Endothelial cell of umbilical vein (primary cell): ENCODE data around the gene EPB41L4B. TPM values are rescaled to one million over a fixed set of nuclear protein-coding genes. Genes with fewer than 3 reads are reported as not detected.

Source experiments
- BruUV-seq: library from RNA; stranded (reverse); fragments of 400-500 nt; replicated peaks from 2 replicates; lab custom pipeline; 2021; lab: Mats Ljungman, UMichigan
- CTCF ChIA-PET: fragments of 300-600, 350-600 bp; sonication (Branson Sonifier 250); formaldehyde crosslinking; loops from one replicate; lab custom pipeline; 2021; ENCODE audit warnings: antibody characterized with exemption, inconsistent platforms; lab: Charles Lee
- POLR2A ChIA-PET: fragments of 300-600, 350-600 bp; sonication (Branson Sonifier 250); formaldehyde crosslinking; loops from one replicate; lab custom pipeline; 2021; ENCODE audit warnings: antibody characterized with exemption, inconsistent platforms; lab: Charles Lee
- DNase-seq: peaks from one replicate; pipeline ENCODE4 v3.0.0-alpha.2; 2011; ENCODE audit warnings: low read depth, low spot score
- FAIRE-seq: peaks from 2 replicates; lab custom pipeline; 2011; peaks lifted over from hg19 to GRCh38; lab: Jason Lieb, UNC
- H2AFZ ChIP-seq: 2 replicates; pipeline ENCODE4 v1.6.0; 2012; ENCODE audit warnings: low read depth, low read length, control low read depth, inconsistent platforms
- H3K27ac ChIP-seq: 2 replicates; pipeline ENCODE4 v1.5.1; 2011; ENCODE audit warnings: low read depth, mild to moderate bottlenecking, control low read depth, low read length, moderate library complexity; ENCODE audit not compliant: insufficient read depth
- H3K27me3 ChIP-seq, 2 experiments: 2 replicates each; pipeline versions ENCODE4 v1.6.0 to v1.6.1; 2011; ENCODE audit warnings: low read length in 2 of 2, mixed read lengths in 1 of 2; ENCODE audit not compliant: control insufficient read depth in 2 of 2, insufficient read depth in 2 of 2
- H3K36me3 ChIP-seq, 2 experiments: 2 replicates in 1 of 2; 3 replicates in 1 of 2; pipeline ENCODE4 v1.5.1; 2011; ENCODE audit warnings: low read length in 2 of 2, mild to moderate bottlenecking in 1 of 2, moderate library complexity in 1 of 2; ENCODE audit not compliant: control insufficient read depth in 2 of 2, insufficient read depth in 2 of 2; ENCODE audit errors: extremely low read depth in 1 of 2
- H3K4me1 ChIP-seq: 3 replicates; pipeline ENCODE4 v1.5.1; 2011; ENCODE audit warnings: mild to moderate bottlenecking, low read length; ENCODE audit not compliant: control insufficient read depth, insufficient read depth; ENCODE audit errors: extremely low read depth
- H3K4me2 ChIP-seq: 2 replicates; pipeline ENCODE4 v1.6.1; 2011; ENCODE audit warnings: low read length, control low read depth, mixed read lengths; ENCODE audit not compliant: insufficient read depth
- H3K4me3 ChIP-seq, 3 experiments: fragments of 200-600 bp in 1 of 3; sonication (generic), shearing (Covaris generic) in 1 of 3; replicated peaks in 1 of 3; 2 replicates each; pipeline ENCODE4 v1.5.1; 2011 to 2016; ENCODE audit warnings: control low read depth in 3 of 3, low read length in 3 of 3, mild to moderate bottlenecking in 2 of 3, inconsistent platforms in 1 of 3, low read depth in 1 of 3, moderate library complexity in 1 of 3; ENCODE audit not compliant: insufficient read depth in 1 of 3
- H3K79me2 ChIP-seq: 2 replicates; pipeline ENCODE4 v1.6.0; 2012; ENCODE audit warnings: low read length, inconsistent platforms; ENCODE audit not compliant: control insufficient read depth, insufficient read depth
- H3K9ac ChIP-seq: replicated peaks from 2 replicates; pipeline ENCODE3; 2011; ENCODE audit warnings: low read length, control low read depth; ENCODE audit not compliant: insufficient read depth; ENCODE audit errors: extremely low read depth
- H3K9me1 ChIP-seq: replicated peaks from 3 replicates; pipeline ENCODE4 v1.6.0; 2011; ENCODE audit warnings: mild to moderate bottlenecking, low read length; ENCODE audit not compliant: control insufficient read depth, insufficient read depth; ENCODE audit errors: extremely low read depth
- H3K9me3 ChIP-seq: replicated peaks from 2 replicates; pipeline ENCODE4 v1.5.1; 2012; ENCODE audit warnings: low read length, inconsistent platforms; ENCODE audit not compliant: control insufficient read depth, insufficient read depth
- H4K20me1 ChIP-seq: replicated peaks from 2 replicates; pipeline ENCODE3; 2011; ENCODE audit warnings: mild to moderate bottlenecking, low read length; ENCODE audit not compliant: control insufficient read depth, insufficient read depth; ENCODE audit errors: extremely low read depth
- EZH2 ChIP-seq: IDR thresholded peaks from 2 replicates; pipeline ENCODE4 v1.6.1; 2012; ENCODE audit warnings: borderline replicate concordance, low read depth, mild to moderate bottlenecking, moderate library complexity, low read length, inconsistent platforms; ENCODE audit not compliant: severe bottlenecking
- FOS ChIP-seq: IDR thresholded peaks from 2 replicates; pipeline ENCODE4 v1.6.1; 2011; ENCODE audit warnings: mild to moderate bottlenecking, low read length, moderate library complexity, borderline replicate concordance; ENCODE audit not compliant: insufficient read depth
- GATA2 ChIP-seq: IDR thresholded peaks from 2 replicates; pipeline ENCODE4 v1.7.0; 2011; ENCODE audit warnings: low read depth, mild to moderate bottlenecking, moderate library complexity, mixed read lengths, low read length; ENCODE audit not compliant: insufficient read length, insufficient read depth
- JUN ChIP-seq: IDR thresholded peaks from 2 replicates; pipeline ENCODE4 v1.6.1; 2011; ENCODE audit warnings: borderline replicate concordance, low read depth; ENCODE audit not compliant: insufficient read length, insufficient read depth
- MYC ChIP-seq: IDR thresholded peaks from one replicate; pipeline ENCODE4 v1.6.1; 2011; ENCODE audit warnings: mild to moderate bottlenecking, low read depth, low read length
- POLR2A ChIP-seq: IDR thresholded peaks from 2 replicates; pipeline ENCODE4 v1.6.1; 2012; ENCODE audit warnings: low read depth, mild to moderate bottlenecking, control low read depth, low read length
- POLR2AphosphoS5 ChIP-seq: IDR thresholded peaks from 2 replicates; pipeline ENCODE4 v1.6.1; 2012; ENCODE audit warnings: low read depth, mild to moderate bottlenecking, control low read depth, low read length, moderate library complexity; ENCODE audit not compliant: insufficient read depth
- dilution Hi-C: fragments of 300-500 bp; cut with MboI; formaldehyde crosslinking; loops from one replicate; pipeline ENCODE4 v1.15.0; 2019; ENCODE audit warnings: low sequenced_read_pairs; ENCODE audit not compliant: extremely low pct_ligation_motif_present
- intact Hi-C: fragments of 100-400 bp; cut with micrococcal nuclease; formaldehyde crosslinking; loops from one replicate; pipeline ENCODE4 v1.10.0; 2022
- polyA plus RNA-seq, 4 experiments: library from polyadenylated mRNA; depleted of rRNA in 3 of 4; stranded (reverse) in 3 of 4; unstranded in 1 of 4; fragments of >200 nt; gene quantifications; 2 replicates each; pipeline versions ENCODE4 v1.2.1 to v1.2.3, GENCODE V29; 2011 to 2012; ENCODE audit warnings: missing spikeins in 1 of 4
- total RNA-seq: library from RNA; stranded (reverse); gene quantifications from 2 replicates; pipeline ENCODE4 v1.2.3, GENCODE V29; 2021
- TF ChIP-seq, protein P1 (sequence below): IDR thresholded peaks from 2 replicates; pipeline ENCODE4 v1.6.1; 2011; ENCODE audit not compliant: insufficient read depth, insufficient read length
- TF ChIP-seq, protein P2 (sequence below), 2 donors: IDR thresholded peaks; 1 replicate in 1 of 2; 2 replicates in 1 of 2; pipeline ENCODE4 v1.5.1; 2011; ENCODE audit warnings: low read length in 2 of 2, mild to moderate bottlenecking in 2 of 2, moderate library complexity in 2 of 2, control low read depth in 1 of 2, inconsistent platforms in 1 of 2, low read depth in 1 of 2; ENCODE audit not compliant: insufficient read depth in 1 of 2; ENCODE audit errors: extremely low read depth in 1 of 2

The EPB41L4B gene
- total and polyA plus RNA-seq, 2 donors (not counting 3 experiments of a cell fraction or from before 2014, with no cell fraction given), result 0.10 to 0.15 TPM

DNA sequence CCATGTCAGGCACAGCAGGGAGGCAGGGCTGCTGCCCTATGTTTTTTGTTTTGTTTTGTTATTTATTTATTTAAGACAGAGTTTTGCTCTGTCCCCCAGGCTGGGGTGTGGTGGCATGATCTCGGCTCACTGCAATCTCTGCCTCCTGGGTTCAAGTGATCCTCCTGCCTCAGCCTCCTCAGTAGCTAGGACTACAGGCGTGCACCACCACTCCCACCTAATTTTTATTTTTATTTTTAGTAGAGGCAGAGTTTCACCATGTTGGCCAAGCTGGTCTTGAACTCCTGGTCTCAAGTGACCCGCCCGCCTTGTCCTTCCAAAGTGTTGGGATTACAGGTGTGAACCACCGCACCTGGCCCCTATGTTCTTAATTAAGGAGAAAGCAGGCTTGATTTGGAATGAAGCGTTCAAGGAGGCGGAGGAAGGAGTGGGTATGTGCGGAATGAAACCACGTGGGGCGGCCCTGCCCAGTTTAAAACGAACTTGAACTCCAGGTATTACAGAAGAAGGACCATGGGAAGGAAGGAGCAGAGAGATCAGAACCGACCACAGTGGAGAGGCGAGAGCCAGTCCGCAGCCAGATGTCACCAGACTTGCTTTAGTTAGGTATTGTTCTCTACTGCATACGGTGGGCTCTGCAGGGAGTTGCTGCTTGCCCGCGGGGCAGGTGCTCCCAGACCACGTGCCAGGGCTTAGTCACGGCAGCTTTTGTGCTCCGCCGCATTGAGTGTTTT lies 34.9 kb upstream of the EPB41L4B start:
- no peak for TF ChIP-seq GATA2
- no peak for TF ChIP-seq POLR2A
- no peak for TF ChIP-seq MYC
- TF ChIP-seq JUN, result no peak
- no peak for TF ChIP-seq POLR2AphosphoS5
- TF ChIP-seq EZH2, result no peak
- no peak for TF ChIP-seq FOS
- TF ChIP-seq, protein P1, sequence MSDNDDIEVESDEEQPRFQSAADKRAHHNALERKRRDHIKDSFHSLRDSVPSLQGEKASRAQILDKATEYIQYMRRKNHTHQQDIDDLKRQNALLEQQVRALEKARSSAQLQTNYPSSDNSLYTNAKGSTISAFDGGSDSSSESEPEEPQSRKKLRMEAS, result no peak
- TF ChIP-seq, protein P2, sequence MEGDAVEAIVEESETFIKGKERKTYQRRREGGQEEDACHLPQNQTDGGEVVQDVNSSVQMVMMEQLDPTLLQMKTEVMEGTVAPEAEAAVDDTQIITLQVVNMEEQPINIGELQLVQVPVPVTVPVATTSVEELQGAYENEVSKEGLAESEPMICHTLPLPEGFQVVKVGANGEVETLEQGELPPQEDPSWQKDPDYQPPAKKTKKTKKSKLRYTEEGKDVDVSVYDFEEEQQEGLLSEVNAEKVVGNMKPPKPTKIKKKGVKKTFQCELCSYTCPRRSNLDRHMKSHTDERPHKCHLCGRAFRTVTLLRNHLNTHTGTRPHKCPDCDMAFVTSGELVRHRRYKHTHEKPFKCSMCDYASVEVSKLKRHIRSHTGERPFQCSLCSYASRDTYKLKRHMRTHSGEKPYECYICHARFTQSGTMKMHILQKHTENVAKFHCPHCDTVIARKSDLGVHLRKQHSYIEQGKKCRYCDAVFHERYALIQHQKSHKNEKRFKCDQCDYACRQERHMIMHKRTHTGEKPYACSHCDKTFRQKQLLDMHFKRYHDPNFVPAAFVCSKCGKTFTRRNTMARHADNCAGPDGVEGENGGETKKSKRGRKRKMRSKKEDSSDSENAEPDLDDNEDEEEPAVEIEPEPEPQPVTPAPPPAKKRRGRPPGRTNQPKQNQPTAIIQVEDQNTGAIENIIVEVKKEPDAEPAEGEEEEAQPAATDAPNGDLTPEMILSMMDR (IDR thresholded peaks at IDR 0.05; ENCODE audit: extremely low read depth in 1 of 2, insufficient read depth in 1 of 2, low read depth in 1 of 2, low read length in 2 of 2), result no peak
- Histone ChIP-seq H4K20me1 (no peaks in the 10 kb centered on the region), H3K79me2 (no peaks in the 10 kb centered on the region), H3K27ac (no peak overlapping the region), H2AFZ (no peak overlapping the region), H3K9ac (no peak overlapping the region), H3K9me1 (no peaks in the 10 kb centered on the region), H3K4me2 (no peak overlapping the region), H3K4me1 (no peaks in the 10 kb centered on the region), H3K4me3 (no peak overlapping the region), H3K27me3 (no peaks in the 10 kb centered on the region), H3K36me3 (no peaks in the 10 kb centered on the region), H3K9me3 (no peaks in the 10 kb centered on the region)
- CTCF ChIA-PET, result no interaction called here
- intact Hi-C loops, result no loop called here
- POLR2A ChIA-PET, result no interaction called here
- dilution Hi-C loops, result no loop called here
- no peak for DNase-seq
- no peak for FAIRE-seq
- no TSS peak for BruUV-seq
